Measurements from ENCODE around the gene SCAPER.

SCAPER gene

GRCh38 chr15:76678766-76679165 lies 226.4 kb downstream of the SCAPER start:
- H2BK5ac ChIP-seq (ENCODE audit: low read length): no peak overlapping the region
- no peak overlapping the region for H2BK12ac ChIP-seq (ENCODE audit: low read length)
- no peak overlapping the region for H3K9ac ChIP-seq (ENCODE audit: low read depth, low read length, poor library complexity)
- no peak overlapping the region for H3K4me3 ChIP-seq (ENCODE audit: low read length in 2 of 2)
- no CpG with 5 or more reads among the region's 1 CpG for WGBS, 2 donors (ENCODE audit: extremely low coverage in 2 of 2, insufficient read length in 2 of 2, insufficient replicate concordance in 1 of 2)
- no peak overlapping the region for H4K91ac ChIP-seq (ENCODE audit: low read depth, low read length, poor library complexity)
- H3K9me3 ChIP-seq (replicated peaks in 1 of 2; ENCODE audit: control insufficient read depth in 2 of 2, insufficient read depth in 1 of 2, low read depth in 1 of 2, low read length in 2 of 2): peaks cover 2% of the 10 kb centered on the region in 2 donors
- H3K4me1 ChIP-seq (ENCODE audit: control insufficient read depth in 2 of 2, insufficient read depth in 1 of 2, low read depth in 1 of 2, low read length in 2 of 2): no peaks in the 10 kb centered on the region
- no peak overlapping the region for H2AFZ ChIP-seq (ENCODE audit: low read length)
- H3K27ac ChIP-seq (replicated peaks; ENCODE audit: low read length): no peak overlapping the region
- no peak overlapping the region for H2BK15ac ChIP-seq (ENCODE audit: low read length)
- H3K79me1 ChIP-seq (ENCODE audit: low read depth, low read length): no peaks in the 10 kb centered on the region
- H3K27me3 ChIP-seq (ENCODE audit: control insufficient read depth in 3 of 3, insufficient read depth in 3 of 3, low read depth in 1 of 3, low read length in 3 of 3): no peaks in the 10 kb centered on the region
- H4K8ac ChIP-seq (ENCODE audit: low read depth, low read length): no peak overlapping the region
- no peak overlapping the region for H3K14ac ChIP-seq (ENCODE audit: low read length)
- H3K4me2 ChIP-seq (ENCODE audit: insufficient read depth, low read length, poor library complexity, severe bottlenecking): no peak overlapping the region
- no peak overlapping the region for H2AK5ac ChIP-seq (ENCODE audit: low read depth, low read length)
- H3K36me3 ChIP-seq (replicated peaks in 1 of 2; ENCODE audit: control insufficient read depth in 2 of 2, insufficient read depth in 2 of 2, low read length in 2 of 2): no peaks in the 10 kb centered on the region
- H3K23ac ChIP-seq (ENCODE audit: low read depth, low read length, poor library complexity): no peak overlapping the region
- no peak overlapping the region for H3K4ac ChIP-seq (ENCODE audit: low read length)
- H3K18ac ChIP-seq (ENCODE audit: low read length): no peak overlapping the region
- no peak overlapping the region for H2BK120ac ChIP-seq (ENCODE audit: low read depth, low read length)
- no peak for DNase-seq (ENCODE audit: low spot score)

DNA sequence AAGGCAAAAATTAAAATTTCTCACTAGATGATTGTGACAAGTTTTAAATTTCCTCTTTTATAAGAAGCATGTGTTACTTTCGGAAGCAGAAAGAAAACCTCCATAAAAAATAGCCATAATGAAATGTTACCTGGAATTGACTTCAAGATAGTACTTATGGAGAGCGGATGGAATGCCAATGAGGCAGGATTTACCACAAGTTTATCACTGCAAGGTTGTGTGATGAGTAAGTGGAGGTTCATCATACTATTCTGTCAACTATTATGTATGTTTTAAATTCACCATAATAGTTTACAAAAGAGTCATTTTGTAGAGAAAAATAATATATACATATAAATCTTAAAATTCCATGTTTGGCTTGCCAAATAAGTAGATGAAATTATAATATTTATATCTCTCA lies 230.3 kb downstream of the SCAPER start:
- Histone ChIP-seq H3K9ac (ENCODE audit: low read depth, low read length, poor library complexity) (no peak overlapping the region), H3K14ac (ENCODE audit: low read length) (no peak overlapping the region), H3K18ac (ENCODE audit: low read length) (no peak overlapping the region), H3K4me3 (ENCODE audit: low read length in 2 of 2) (no peak overlapping the region), H2BK5ac (ENCODE audit: low read length) (no peak overlapping the region), H3K79me1 (ENCODE audit: low read depth, low read length) (no peaks in the 10 kb centered on the region), H3K27me3 (ENCODE audit: control insufficient read depth in 3 of 3, insufficient read depth in 3 of 3, low read depth in 1 of 3, low read length in 3 of 3) (no peaks in the 10 kb centered on the region), H2AK5ac (ENCODE audit: low read depth, low read length) (no peak overlapping the region), H2BK120ac (ENCODE audit: low read depth, low read length) (no peak overlapping the region), H3K27ac (replicated peaks; ENCODE audit: low read length) (no peak overlapping the region), H3K36me3 (replicated peaks in 1 of 2; ENCODE audit: control insufficient read depth in 2 of 2, insufficient read depth in 2 of 2, low read length in 2 of 2) (no peaks in the 10 kb centered on the region), H3K4me1 (ENCODE audit: control insufficient read depth in 2 of 2, insufficient read depth in 1 of 2, low read depth in 1 of 2, low read length in 2 of 2) (no peaks in the 10 kb centered on the region), H3K23ac (ENCODE audit: low read depth, low read length, poor library complexity) (no peak overlapping the region), H4K91ac (ENCODE audit: low read depth, low read length, poor library complexity) (no peak overlapping the region), H2AFZ (ENCODE audit: low read length) (no peak overlapping the region), H4K8ac (ENCODE audit: low read depth, low read length) (no peak overlapping the region), H2BK15ac (ENCODE audit: low read length) (no peak overlapping the region), H3K4me2 (ENCODE audit: insufficient read depth, low read length, poor library complexity, severe bottlenecking) (no peak overlapping the region), H2BK12ac (ENCODE audit: low read length) (no peak overlapping the region), H3K9me3 (replicated peaks in 1 of 2; ENCODE audit: control insufficient read depth in 2 of 2, insufficient read depth in 1 of 2, low read depth in 1 of 2, low read length in 2 of 2) (no peaks in the 10 kb centered on the region), H3K4ac (ENCODE audit: low read length) (no peak overlapping the region)
- no CpG with 5 or more reads among the region's 2 CpGs for WGBS, 2 donors (ENCODE audit: extremely low coverage in 2 of 2, insufficient read length in 2 of 2, insufficient replicate concordance in 1 of 2)
- no peak for DNase-seq (ENCODE audit: low spot score)

DNA sequence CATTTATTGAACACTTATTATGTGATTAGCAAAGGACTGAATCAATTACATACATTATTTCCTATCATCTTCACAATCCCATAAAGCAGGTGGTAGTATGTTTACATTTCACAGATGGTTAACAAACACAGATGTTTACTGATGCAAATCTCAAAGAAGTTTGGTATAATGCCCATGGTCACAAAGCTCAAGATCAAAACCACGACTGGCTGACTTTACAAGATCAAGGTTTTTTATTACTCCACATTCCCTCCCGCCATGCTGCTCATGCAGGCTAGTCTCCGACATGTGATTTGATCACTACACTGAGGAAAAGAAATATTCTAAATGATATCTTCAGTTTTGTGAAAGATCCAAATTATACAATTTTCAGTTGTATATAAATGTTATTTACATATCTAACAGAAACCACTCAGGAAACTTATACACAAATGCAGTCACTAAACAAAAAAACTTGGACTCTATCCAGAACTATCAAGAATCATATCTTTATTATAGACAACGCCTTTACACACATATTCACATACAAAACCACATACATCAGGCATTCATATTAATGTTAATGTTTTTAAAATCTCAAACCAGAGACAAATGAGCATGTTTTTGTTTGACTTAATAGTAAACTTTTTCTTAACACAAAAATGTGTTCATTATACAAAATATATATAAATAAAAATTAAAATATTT lies 235.5 kb downstream of the SCAPER start:
- Histone ChIP-seq H2BK12ac (ENCODE audit: low read length) (no peak overlapping the region), H2BK120ac (ENCODE audit: low read depth, low read length) (no peak overlapping the region), H3K4me2 (ENCODE audit: insufficient read depth, low read length, poor library complexity, severe bottlenecking) (no peak overlapping the region), H3K23ac (ENCODE audit: low read depth, low read length, poor library complexity) (no peak overlapping the region), H3K14ac (ENCODE audit: low read length) (no peak overlapping the region), H3K9me3 (replicated peaks in 1 of 2; ENCODE audit: control insufficient read depth in 2 of 2, insufficient read depth in 1 of 2, low read depth in 1 of 2, low read length in 2 of 2) (no peaks in the 10 kb centered on the region), H2AK5ac (ENCODE audit: low read depth, low read length) (no peak overlapping the region), H3K36me3 (replicated peaks in 1 of 2; ENCODE audit: control insufficient read depth in 2 of 2, insufficient read depth in 2 of 2, low read length in 2 of 2) (no peaks in the 10 kb centered on the region), H2BK5ac (ENCODE audit: low read length) (no peak overlapping the region), H3K27me3 (ENCODE audit: control insufficient read depth in 3 of 3, insufficient read depth in 3 of 3, low read depth in 1 of 3, low read length in 3 of 3) (no peaks in the 10 kb centered on the region), H3K4me1 (ENCODE audit: control insufficient read depth in 2 of 2, insufficient read depth in 1 of 2, low read depth in 1 of 2, low read length in 2 of 2) (no peaks in the 10 kb centered on the region), H3K9ac (ENCODE audit: low read depth, low read length, poor library complexity) (no peak overlapping the region), H4K91ac (ENCODE audit: low read depth, low read length, poor library complexity) (no peak overlapping the region), H2BK15ac (ENCODE audit: low read length) (no peak overlapping the region), H2AFZ (ENCODE audit: low read length) (no peak overlapping the region), H4K8ac (ENCODE audit: low read depth, low read length) (no peak overlapping the region), H3K4me3 (ENCODE audit: low read length in 2 of 2) (no peak overlapping the region), H3K27ac (replicated peaks; ENCODE audit: low read length) (no peak overlapping the region), H3K18ac (ENCODE audit: low read length) (no peak overlapping the region), H3K79me1 (ENCODE audit: low read depth, low read length) (no peaks in the 10 kb centered on the region), H3K4ac (ENCODE audit: low read length) (no peak overlapping the region)
- WGBS, 2 donors (ENCODE audit: extremely low coverage in 2 of 2, insufficient read length in 2 of 2, insufficient replicate concordance in 1 of 2): 100% methylated on average over 1 of the region's 4 CpGs
- no peak for DNase-seq (ENCODE audit: low spot score)

- DNase-seq (ENCODE audit: low spot score): no peak
- Histone ChIP-seq H3K9me3 (replicated peaks in 1 of 2; ENCODE audit: control insufficient read depth in 2 of 2, insufficient read depth in 1 of 2, low read depth in 1 of 2, low read length in 2 of 2) (no peaks in the 10 kb centered on the region), H3K27me3 (ENCODE audit: control insufficient read depth in 3 of 3, insufficient read depth in 3 of 3, low read depth in 1 of 3, low read length in 3 of 3) (no peaks in the 10 kb centered on the region), H3K18ac (ENCODE audit: low read length) (no peak overlapping the region), H2BK15ac (ENCODE audit: low read length) (no peak overlapping the region), H2AK5ac (ENCODE audit: low read depth, low read length) (no peak overlapping the region), H2AFZ (ENCODE audit: low read length) (no peak overlapping the region), H2BK120ac (ENCODE audit: low read depth, low read length) (no peak overlapping the region), H2BK5ac (ENCODE audit: low read length) (no peak overlapping the region), H4K91ac (ENCODE audit: low read depth, low read length, poor library complexity) (no peak overlapping the region), H3K36me3 (replicated peaks in 1 of 2; ENCODE audit: control insufficient read depth in 2 of 2, insufficient read depth in 2 of 2, low read length in 2 of 2) (no peaks in the 10 kb centered on the region), H3K4me3 (ENCODE audit: low read length in 2 of 2) (no peak overlapping the region), H3K4ac (ENCODE audit: low read length) (no peak overlapping the region), H4K8ac (ENCODE audit: low read depth, low read length) (no peak overlapping the region), H3K4me2 (ENCODE audit: insufficient read depth, low read length, poor library complexity, severe bottlenecking) (no peak overlapping the region), H3K27ac (replicated peaks; ENCODE audit: low read length) (no peak overlapping the region), H3K9ac (ENCODE audit: low read depth, low read length, poor library complexity) (no peak overlapping the region), H3K79me1 (ENCODE audit: low read depth, low read length) (no peaks in the 10 kb centered on the region), H3K23ac (ENCODE audit: low read depth, low read length, poor library complexity) (no peak overlapping the region), H3K14ac (ENCODE audit: low read length) (no peak overlapping the region), H3K4me1 (ENCODE audit: control insufficient read depth in 2 of 2, insufficient read depth in 1 of 2, low read depth in 1 of 2, low read length in 2 of 2) (no peaks in the 10 kb centered on the region), H2BK12ac (ENCODE audit: low read length) (no peak overlapping the region)
- no CpG with 5 or more reads among the region's 2 CpGs for WGBS, 2 donors (ENCODE audit: extremely low coverage in 2 of 2, insufficient read length in 2 of 2, insufficient replicate concordance in 1 of 2)
Observed at GRCh38 chr15:76668900-76669299, 236.2 kb downstream of the SCAPER start.

All from neuronal stem cell (in vitro differentiated cells).